ENCODE measurements around the gene USP40.

Gene USP40

DNA sequence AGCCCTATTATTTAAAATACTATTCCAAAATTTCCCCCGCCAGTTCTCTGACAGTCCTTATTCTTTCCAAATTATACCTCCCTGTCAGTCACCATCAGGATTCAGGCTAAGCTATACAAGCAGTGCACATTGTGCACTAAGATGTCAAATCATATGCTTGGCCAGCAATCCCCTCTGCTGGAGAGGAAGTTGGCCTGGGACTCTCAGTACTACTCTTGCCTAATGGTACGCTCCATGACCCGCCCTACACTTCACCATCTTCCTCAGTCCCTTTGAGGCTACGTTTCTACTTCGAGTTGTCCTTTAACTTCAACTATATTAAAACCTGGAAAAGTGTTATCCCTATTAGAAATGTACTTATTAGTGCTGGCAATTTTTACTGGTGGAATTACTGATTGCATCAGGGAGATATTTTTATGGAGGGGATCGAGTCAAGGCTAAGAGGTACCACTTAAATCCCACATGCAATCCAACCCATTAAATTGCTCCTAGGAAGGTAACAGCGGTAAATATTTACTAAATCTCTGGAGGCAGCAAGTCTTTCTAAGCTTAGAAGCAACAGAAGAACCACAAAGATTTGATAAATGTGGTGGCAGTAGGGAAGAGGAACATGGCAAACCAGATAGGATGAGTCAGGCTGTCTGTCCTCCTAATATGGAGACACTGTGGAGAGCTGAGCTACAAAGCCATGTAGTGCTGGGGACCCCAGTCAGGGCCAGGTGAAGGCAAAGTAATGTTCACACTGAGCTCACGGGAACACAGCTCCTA, 2.7 kb downstream of the USP40 start:
- no peak for TF ChIP-seq MYC (IDR thresholded peaks at IDR 0.05; ENCODE audit: low read depth, low read length)
- TF ChIP-seq, protein P1, sequence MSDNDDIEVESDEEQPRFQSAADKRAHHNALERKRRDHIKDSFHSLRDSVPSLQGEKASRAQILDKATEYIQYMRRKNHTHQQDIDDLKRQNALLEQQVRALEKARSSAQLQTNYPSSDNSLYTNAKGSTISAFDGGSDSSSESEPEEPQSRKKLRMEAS (IDR thresholded peaks at IDR 0.05; ENCODE audit: low read depth, low read length): 0 out of 2 replicates have a peak, but pooled peaks have one; percentile 6
- peak; percentile 75 for DNase-seq (ENCODE audit: low read depth)
- H3K4me3 ChIP-seq (ENCODE audit: low read depth, low read length): peak overlapping the region; percentile 2

DNA sequence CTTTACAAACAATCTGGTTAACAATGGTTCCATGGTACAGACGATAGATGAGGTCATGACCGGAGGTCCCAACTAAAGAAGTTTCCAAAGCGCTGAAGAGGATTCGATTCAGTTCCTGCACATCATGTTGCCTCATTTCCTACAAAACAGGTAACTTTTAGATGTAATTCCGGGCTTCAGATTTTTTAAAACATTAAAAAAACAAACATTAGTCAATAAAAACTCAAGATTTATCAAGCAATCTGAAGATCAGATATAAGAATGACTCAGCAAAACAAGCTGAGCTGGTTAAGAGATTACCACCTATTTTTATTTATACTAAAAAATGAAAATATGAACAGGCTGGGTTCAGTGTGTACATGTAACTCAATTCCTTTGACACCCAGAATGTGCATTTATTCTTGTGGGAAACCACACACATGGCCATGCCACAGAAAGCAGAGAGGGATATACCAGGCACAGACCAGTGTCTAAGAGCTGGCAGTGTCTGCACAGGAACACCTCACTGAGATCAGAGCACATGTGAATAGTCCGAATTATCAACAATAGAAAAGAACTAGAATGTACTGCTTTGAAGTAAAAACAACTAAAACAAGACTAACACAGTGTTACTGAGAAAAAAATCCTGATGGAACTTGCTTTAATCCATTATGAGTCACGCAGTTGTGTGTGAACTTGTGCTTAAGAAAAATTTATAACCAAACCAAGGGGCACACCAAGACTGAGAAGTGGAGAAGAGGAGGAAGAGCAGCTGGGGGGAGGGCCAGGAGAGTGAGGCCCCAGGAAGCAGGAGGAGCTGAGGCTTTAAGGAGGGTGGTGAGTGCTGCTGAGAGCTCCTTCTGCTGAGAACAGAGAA, 9.5 kb downstream of the USP40 start:
- H3K4me3 ChIP-seq (ENCODE audit: low read depth, low read length): peak overlapping the region; percentile 37
- TF ChIP-seq, protein P2, sequence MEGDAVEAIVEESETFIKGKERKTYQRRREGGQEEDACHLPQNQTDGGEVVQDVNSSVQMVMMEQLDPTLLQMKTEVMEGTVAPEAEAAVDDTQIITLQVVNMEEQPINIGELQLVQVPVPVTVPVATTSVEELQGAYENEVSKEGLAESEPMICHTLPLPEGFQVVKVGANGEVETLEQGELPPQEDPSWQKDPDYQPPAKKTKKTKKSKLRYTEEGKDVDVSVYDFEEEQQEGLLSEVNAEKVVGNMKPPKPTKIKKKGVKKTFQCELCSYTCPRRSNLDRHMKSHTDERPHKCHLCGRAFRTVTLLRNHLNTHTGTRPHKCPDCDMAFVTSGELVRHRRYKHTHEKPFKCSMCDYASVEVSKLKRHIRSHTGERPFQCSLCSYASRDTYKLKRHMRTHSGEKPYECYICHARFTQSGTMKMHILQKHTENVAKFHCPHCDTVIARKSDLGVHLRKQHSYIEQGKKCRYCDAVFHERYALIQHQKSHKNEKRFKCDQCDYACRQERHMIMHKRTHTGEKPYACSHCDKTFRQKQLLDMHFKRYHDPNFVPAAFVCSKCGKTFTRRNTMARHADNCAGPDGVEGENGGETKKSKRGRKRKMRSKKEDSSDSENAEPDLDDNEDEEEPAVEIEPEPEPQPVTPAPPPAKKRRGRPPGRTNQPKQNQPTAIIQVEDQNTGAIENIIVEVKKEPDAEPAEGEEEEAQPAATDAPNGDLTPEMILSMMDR (IDR thresholded peaks at IDR 0.05; ENCODE audit: low read depth, low read length): no peak
- TF ChIP-seq, protein P1 (IDR thresholded peaks at IDR 0.05; ENCODE audit: low read depth, low read length): no peak
- TF ChIP-seq POLR2A (IDR thresholded peaks at IDR 0.05; ENCODE audit: extremely low read depth, insufficient read length) (no peak), MYC (IDR thresholded peaks at IDR 0.05; ENCODE audit: low read depth, low read length) (no peak)
- DNase-seq (ENCODE audit: low read depth): peak; percentile 91

DNA sequence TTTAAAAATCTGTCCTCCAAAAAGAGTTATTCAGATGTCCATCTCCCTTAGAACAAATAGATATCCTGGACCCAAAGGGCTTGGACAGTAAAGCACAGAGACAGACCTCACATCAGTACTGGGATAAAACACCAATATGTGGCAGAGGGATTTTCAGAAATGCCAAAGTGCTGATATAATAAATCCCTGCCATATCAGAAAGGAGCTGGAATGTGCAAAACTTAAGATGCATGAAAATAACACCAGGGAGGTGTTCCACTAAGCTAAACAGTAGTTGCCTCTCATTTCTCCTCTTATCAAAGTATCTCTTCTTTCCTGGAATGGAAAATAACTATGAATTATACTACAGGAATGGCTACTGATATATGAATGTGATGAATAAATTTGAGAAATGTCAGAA, 13.2 kb downstream of the USP40 start:
- H3K4me3 ChIP-seq (ENCODE audit: low read depth, low read length): no peak overlapping the region
- DNase-seq (ENCODE audit: low read depth): no peak
- TF ChIP-seq POLR2A (IDR thresholded peaks at IDR 0.05; ENCODE audit: extremely low read depth, insufficient read length) (no peak), MYC (IDR thresholded peaks at IDR 0.05; ENCODE audit: low read depth, low read length) (no peak)
- TF ChIP-seq, protein P1 (IDR thresholded peaks at IDR 0.05; ENCODE audit: low read depth, low read length): no peak
- TF ChIP-seq, protein P2 (IDR thresholded peaks at IDR 0.05; ENCODE audit: low read depth, low read length): no peak

DNA sequence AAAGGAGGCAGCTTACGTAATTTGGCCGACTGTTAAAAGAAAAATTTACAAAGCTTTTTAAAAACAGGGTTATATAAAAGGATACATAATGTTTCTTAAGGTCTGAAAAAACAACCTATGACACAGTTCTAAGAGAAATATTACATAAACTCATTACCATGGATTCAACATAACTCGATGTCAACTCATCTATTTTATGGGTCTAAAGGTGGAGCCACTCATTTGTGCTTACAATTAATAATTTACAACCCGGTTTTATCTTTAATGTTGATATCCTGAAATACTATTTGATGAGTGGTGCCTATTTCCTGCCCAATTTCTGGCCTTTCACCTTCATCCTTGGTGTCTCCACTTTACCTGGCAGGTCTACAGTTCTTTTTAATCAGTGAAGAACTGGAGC, 15.1 kb downstream of the USP40 start:
- TF ChIP-seq, protein P2 (IDR thresholded peaks at IDR 0.05; ENCODE audit: low read depth, low read length): no peak
- TF ChIP-seq MYC (IDR thresholded peaks at IDR 0.05; ENCODE audit: low read depth, low read length) (no peak), POLR2A (IDR thresholded peaks at IDR 0.05; ENCODE audit: extremely low read depth, insufficient read length) (no peak)
- TF ChIP-seq, protein P1 (IDR thresholded peaks at IDR 0.05; ENCODE audit: low read depth, low read length): no peak
- no peak for DNase-seq (ENCODE audit: low read depth)
- no peak overlapping the region for H3K4me3 ChIP-seq (ENCODE audit: low read depth, low read length)

DNA sequence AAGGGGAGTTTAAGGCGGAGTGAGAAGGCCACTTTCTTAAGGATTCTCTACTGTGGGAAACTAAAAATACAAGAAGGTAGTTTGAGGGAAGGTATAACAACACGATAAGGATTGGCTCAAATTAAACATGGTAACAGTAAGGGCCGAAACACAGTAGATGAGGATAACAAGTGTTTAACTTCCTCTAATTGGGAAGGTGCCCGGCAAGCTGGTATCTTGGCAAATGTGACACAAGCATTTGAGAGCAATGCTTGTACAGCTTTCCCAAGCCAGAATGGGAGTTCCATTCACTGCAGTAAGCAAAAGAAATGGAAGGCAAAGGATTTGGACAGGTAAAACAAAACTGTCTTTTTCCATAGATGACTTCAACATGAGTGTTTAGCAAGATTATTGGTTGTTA, 19.8 kb downstream of the USP40 start:
- no peak overlapping the region for H3K4me3 ChIP-seq (ENCODE audit: low read depth, low read length)
- no peak for TF ChIP-seq MYC (IDR thresholded peaks at IDR 0.05; ENCODE audit: low read depth, low read length)
- TF ChIP-seq POLR2A (IDR thresholded peaks at IDR 0.05; ENCODE audit: extremely low read depth, insufficient read length): no peak
- TF ChIP-seq, protein P2 (IDR thresholded peaks at IDR 0.05; ENCODE audit: low read depth, low read length): no peak
- no peak for DNase-seq (ENCODE audit: low read depth)

DNA sequence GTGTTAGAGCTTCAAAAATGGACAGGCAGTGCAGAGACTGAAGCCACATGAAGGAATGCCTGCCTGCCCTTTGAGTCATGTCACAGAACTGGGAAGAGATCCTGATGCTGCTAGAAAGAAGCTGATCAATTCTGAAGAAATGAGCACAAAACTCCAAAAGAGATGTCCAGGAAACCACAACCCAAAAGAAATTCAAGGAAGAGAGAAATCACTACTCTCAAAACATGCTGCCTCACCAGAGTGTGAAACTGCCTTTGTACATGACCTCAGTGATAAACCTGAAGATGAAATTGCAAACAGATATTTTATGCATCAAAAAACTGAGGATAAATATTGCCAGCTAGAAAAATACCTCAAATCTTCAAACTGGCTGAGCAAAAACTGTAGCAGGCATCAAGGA, 20.5 kb downstream of the USP40 start:
- no peak overlapping the region for H3K4me3 ChIP-seq (ENCODE audit: low read depth, low read length)
- TF ChIP-seq, protein P1 (IDR thresholded peaks at IDR 0.05; ENCODE audit: low read depth, low read length): no peak
- no peak for TF ChIP-seq POLR2A (IDR thresholded peaks at IDR 0.05; ENCODE audit: extremely low read depth, insufficient read length)
- TF ChIP-seq, protein P2 (IDR thresholded peaks at IDR 0.05; ENCODE audit: low read depth, low read length): no peak
- no peak for TF ChIP-seq MYC (IDR thresholded peaks at IDR 0.05; ENCODE audit: low read depth, low read length)
- DNase-seq (ENCODE audit: low read depth): no peak

All from NB4 (cell line).